ENCODE results near the gene NANOS2. TPM values are rescaled to one million over a fixed set of nuclear protein-coding genes. Genes with fewer than 3 reads are reported as not detected.

NANOS2 gene
- total and polyA plus RNA-seq, 4 donors: not detected

DNA sequence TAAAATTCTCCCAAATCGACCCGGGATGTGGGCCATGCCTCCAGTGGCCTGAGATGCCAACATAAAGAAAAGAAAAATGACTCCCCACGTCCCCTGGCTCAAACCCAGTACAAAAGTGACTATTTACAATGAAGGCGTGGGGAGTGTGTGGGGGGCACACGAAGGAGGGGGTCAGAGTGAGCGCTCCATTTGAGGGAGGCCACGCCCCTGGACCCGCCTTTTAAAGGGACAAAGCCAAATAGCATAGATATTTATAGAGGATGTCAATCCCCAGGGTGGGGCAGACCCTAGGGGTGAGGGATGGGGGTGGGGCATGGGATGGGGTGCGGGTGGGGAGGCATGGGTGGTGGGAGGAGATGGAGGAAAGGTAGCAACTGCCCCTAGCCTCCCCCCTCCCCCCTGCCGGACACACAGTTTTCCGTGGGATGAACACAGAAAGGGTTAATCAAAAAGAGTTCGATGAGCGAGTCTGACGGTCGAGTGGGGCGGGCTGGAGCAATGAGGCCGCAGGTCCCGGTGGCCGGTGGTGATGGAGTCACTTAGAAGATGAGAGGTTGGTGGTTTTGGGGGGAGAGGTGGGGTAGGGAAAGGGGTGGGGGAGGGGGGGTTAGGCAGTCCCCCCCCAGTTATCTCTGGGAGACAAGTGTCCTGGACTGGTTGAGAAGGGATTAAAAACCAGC lies 20.1 kb upstream of the NANOS2 start:
- ATAC-seq (ENCODE audit: low FRiP score) (no peak), DNase-seq (no peak)
- WGBS, 2 donors: 19 to 22% methylated on average over 19 of the region's 19 CpGs
- Histone ChIP-seq H3K4me3 (ENCODE audit: low read length in 2 of 2) (no peak overlapping the region), H3K9me3 (ENCODE audit: control insufficient read depth, low read length) (no peaks in the 10 kb centered on the region), H3K4me1 (ENCODE audit: control insufficient read depth in 1 of 2, insufficient read depth in 2 of 2, low read length in 2 of 2) (no peaks in the 10 kb centered on the region), H3K27ac (ENCODE audit: low read depth in 1 of 2, low read length in 2 of 2) (no peak overlapping the region), H3K27me3 (ENCODE audit: control insufficient read depth in 1 of 2, insufficient read depth in 2 of 2, low read length in 1 of 2) (no peaks in the 10 kb centered on the region), H3K36me3 (ENCODE audit: control insufficient read depth in 1 of 2, insufficient read depth in 2 of 2, low read length in 1 of 2) (no peaks in the 10 kb centered on the region)
- intact Hi-C loops (cut with DNase I): no loop called here

DNA sequence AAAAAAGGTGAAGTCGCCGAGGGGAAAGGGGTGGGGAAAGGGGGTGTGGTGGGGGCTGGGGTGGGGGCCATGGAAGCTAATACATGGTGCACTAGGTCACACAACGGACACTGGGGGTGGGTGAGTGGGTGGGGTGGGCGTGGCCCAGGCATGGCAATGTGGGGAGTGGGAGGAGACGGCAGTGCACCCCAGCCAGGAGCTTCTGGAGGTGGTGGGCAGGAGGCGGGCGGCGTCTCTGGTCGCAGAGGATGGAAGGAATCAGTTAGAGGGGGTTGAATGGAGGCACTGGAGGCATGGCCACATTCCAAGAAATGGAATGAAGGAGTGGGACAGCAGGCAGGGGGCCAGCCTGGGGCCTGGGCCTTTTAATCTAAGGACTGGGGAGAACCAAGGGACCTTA lies 19.2 kb upstream of the NANOS2 start:
- Histone ChIP-seq H3K9me3 (ENCODE audit: control insufficient read depth, low read length) (no peaks in the 10 kb centered on the region), H3K4me1 (ENCODE audit: control insufficient read depth in 1 of 2, insufficient read depth in 2 of 2, low read length in 2 of 2) (no peaks in the 10 kb centered on the region), H3K36me3 (ENCODE audit: control insufficient read depth in 1 of 2, insufficient read depth in 2 of 2, low read length in 1 of 2) (no peaks in the 10 kb centered on the region), H3K4me3 (ENCODE audit: low read length in 2 of 2) (no peak overlapping the region), H3K27ac (ENCODE audit: low read depth in 1 of 2, low read length in 2 of 2) (no peak overlapping the region), H3K27me3 (ENCODE audit: control insufficient read depth in 1 of 2, insufficient read depth in 2 of 2, low read length in 1 of 2) (no peaks in the 10 kb centered on the region)
- intact Hi-C loops (cut with DNase I): no loop called here
- DNase-seq (no peak), ATAC-seq (ENCODE audit: low FRiP score) (no peak)
- 63 to 67% methylated on average over 9 of the region's 9 CpGs for WGBS, 2 donors

DNA sequence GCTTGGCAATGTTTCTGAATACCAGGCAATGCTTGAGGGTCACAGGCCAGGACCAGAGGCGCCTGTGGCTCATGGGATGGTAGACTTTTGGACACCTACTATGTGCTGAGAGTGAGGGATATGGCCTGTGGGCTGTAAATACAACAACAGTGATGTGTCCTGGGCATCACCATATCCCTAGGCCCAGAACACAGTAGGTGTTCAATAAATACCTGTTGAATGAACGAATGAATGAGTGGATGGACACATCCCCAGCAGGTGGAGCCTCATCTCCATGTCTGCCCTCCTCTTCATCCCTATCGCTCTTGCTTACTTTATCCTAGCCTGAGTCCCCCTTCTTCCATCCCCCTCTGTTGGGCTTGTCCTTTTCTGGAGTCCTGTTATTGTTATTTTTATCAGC lies 16.5 kb upstream of the NANOS2 start:
- Histone ChIP-seq H3K36me3 (ENCODE audit: control insufficient read depth in 1 of 2, insufficient read depth in 2 of 2, low read length in 1 of 2) (no peaks in the 10 kb centered on the region), H3K27ac (ENCODE audit: low read depth in 1 of 2, low read length in 2 of 2) (no peak overlapping the region), H3K27me3 (ENCODE audit: control insufficient read depth in 1 of 2, insufficient read depth in 2 of 2, low read length in 1 of 2) (no peaks in the 10 kb centered on the region), H3K4me3 (ENCODE audit: low read length in 2 of 2) (no peak overlapping the region), H3K9me3 (ENCODE audit: control insufficient read depth, low read length) (no peaks in the 10 kb centered on the region), H3K4me1 (ENCODE audit: control insufficient read depth in 1 of 2, insufficient read depth in 2 of 2, low read length in 2 of 2) (no peaks in the 10 kb centered on the region)
- 66 to 69% methylated on average over 3 of the region's 3 CpGs for WGBS, 2 donors
- DNase-seq: no peak
- intact Hi-C loops (cut with DNase I): loop anchor here in 1 of 2 donors (2.0 kb wide), 1 partner anchor 66 kb away; the partner anchor contains the start of gene FOXA3
- no peak for ATAC-seq (ENCODE audit: low FRiP score)

DNA sequence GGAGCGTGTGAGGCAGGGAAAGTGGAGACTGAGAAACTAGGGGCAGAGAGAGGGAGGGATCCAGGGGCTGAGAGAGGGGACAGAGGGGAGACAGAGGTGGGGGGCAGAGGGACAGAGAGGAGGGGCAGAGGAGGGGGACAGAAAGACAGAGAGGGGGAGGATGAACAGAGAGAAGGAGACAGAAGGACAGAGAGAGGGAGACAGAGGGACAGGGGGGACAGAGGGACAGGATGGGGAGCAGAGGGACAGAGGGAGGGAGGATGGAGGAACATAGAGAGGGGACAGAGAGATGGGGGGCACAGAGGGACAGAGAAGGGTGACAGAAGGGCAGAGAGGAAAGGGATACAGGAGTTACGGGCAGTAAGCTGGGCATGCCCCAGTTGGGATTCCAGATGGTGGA lies 14.7 kb upstream of the NANOS2 start:
- WGBS, 2 donors: 72 to 74% methylated on average over 2 of the region's 2 CpGs
- H3K4me3 ChIP-seq (ENCODE audit: low read length in 2 of 2): no peak overlapping the region
- H3K27ac ChIP-seq (ENCODE audit: low read depth in 1 of 2, low read length in 2 of 2): no peak overlapping the region
- no peaks in the 10 kb centered on the region for H3K36me3 ChIP-seq (ENCODE audit: control insufficient read depth in 1 of 2, insufficient read depth in 2 of 2, low read length in 1 of 2)
- intact Hi-C loops (cut with DNase I): no loop called here
- H3K9me3 ChIP-seq (ENCODE audit: control insufficient read depth, low read length): no peaks in the 10 kb centered on the region
- H3K4me1 ChIP-seq (ENCODE audit: control insufficient read depth in 1 of 2, insufficient read depth in 2 of 2, low read length in 2 of 2): no peaks in the 10 kb centered on the region
- ATAC-seq (ENCODE audit: low FRiP score) (no peak), DNase-seq (no peak)
- H3K27me3 ChIP-seq (ENCODE audit: control insufficient read depth in 1 of 2, insufficient read depth in 2 of 2, low read length in 1 of 2): no peaks in the 10 kb centered on the region

DNA sequence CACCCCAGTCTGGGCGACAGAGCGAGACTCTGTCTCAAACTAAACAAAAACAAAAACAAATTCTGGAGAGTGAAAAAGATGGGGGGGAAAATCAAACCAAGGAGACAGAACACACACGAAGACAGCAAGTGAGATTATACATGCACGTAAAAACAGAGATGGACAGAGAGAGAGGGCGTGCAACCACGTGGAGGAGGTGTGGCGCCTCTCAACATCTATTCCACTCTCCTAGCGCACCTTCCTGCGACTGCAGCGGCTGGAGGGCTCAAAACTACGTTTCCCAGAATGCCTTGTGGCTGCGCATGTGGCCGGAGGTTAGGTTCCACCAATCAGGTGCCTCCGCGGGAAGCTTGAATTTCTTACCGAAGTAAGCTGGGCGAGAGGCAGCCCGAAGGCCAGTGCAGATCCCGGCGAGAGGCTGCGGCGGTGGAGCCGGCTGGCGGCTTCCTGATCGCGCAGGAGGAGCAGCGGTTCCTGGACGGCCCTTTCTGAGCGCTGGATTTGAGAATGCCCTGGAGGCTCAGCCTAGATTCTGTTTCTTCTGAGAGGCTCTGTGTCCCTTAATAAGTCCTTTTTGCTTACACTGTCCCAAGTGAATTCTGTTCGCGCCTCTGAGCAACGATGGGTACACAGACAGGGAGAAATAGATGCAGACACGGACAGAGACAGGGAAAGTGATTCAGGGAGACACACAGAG lies 13.1 kb upstream of the NANOS2 start:
- no peak overlapping the region for H3K4me3 ChIP-seq (ENCODE audit: low read length in 2 of 2)
- no peak overlapping the region for H3K27ac ChIP-seq (ENCODE audit: low read depth in 1 of 2, low read length in 2 of 2)
- DNase-seq (peak; percentile 92 to 96), ATAC-seq (ENCODE audit: low FRiP score) (peak; percentile 90)
- no peaks in the 10 kb centered on the region for H3K36me3 ChIP-seq (ENCODE audit: control insufficient read depth in 1 of 2, insufficient read depth in 2 of 2, low read length in 1 of 2)
- no peaks in the 10 kb centered on the region for H3K27me3 ChIP-seq (ENCODE audit: control insufficient read depth in 1 of 2, insufficient read depth in 2 of 2, low read length in 1 of 2)
- H3K9me3 ChIP-seq (ENCODE audit: control insufficient read depth, low read length): no peaks in the 10 kb centered on the region
- no peaks in the 10 kb centered on the region for H3K4me1 ChIP-seq (ENCODE audit: control insufficient read depth in 1 of 2, insufficient read depth in 2 of 2, low read length in 2 of 2)
- 8 to 9% methylated on average over 33 of the region's 33 CpGs for WGBS, 2 donors
- intact Hi-C loops (cut with DNase I): no loop called here

DNA sequence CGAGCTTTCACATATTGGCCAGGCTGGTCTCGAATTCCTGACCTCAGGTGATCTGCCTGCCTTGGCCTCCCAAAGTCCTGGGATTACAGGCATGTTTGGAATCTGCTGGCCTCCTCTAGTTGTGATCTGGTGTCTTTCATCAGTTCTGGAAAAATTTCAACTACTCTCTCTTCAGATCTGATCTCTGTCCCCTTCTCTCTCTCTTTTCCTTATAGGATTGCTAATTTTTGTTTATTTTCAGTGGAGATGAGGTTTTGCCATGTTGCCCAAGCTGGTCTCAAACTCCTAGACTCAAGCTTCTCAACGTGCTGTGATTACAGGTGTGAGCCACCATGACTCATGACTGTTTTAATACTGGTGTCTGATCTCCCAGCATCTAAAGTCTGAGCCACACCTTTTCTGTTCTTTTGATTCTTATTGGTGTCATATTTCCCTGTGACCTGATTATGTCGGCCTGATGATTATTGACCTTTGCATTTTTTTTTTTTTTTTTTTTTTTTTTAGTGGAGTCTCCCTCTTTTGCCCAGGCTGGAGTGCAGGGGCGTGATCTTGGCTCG lies 10.4 kb upstream of the NANOS2 start:
- no peaks in the 10 kb centered on the region for H3K4me1 ChIP-seq (ENCODE audit: control insufficient read depth in 1 of 2, insufficient read depth in 2 of 2, low read length in 2 of 2)
- H3K36me3 ChIP-seq (ENCODE audit: control insufficient read depth in 1 of 2, insufficient read depth in 2 of 2, low read length in 1 of 2): no peaks in the 10 kb centered on the region
- WGBS, 2 donors: 69% methylated on average over 6 of the region's 6 CpGs
- H3K27ac ChIP-seq (ENCODE audit: low read depth in 1 of 2, low read length in 2 of 2): no peak overlapping the region
- no peak for ATAC-seq (ENCODE audit: low FRiP score)
- no peaks in the 10 kb centered on the region for H3K9me3 ChIP-seq (ENCODE audit: control insufficient read depth, low read length)
- DNase-seq: no peak
- no peak overlapping the region for H3K4me3 ChIP-seq (ENCODE audit: low read length in 2 of 2)
- intact Hi-C loops (cut with DNase I): no loop called here
- no peaks in the 10 kb centered on the region for H3K27me3 ChIP-seq (ENCODE audit: control insufficient read depth in 1 of 2, insufficient read depth in 2 of 2, low read length in 1 of 2)

DNA sequence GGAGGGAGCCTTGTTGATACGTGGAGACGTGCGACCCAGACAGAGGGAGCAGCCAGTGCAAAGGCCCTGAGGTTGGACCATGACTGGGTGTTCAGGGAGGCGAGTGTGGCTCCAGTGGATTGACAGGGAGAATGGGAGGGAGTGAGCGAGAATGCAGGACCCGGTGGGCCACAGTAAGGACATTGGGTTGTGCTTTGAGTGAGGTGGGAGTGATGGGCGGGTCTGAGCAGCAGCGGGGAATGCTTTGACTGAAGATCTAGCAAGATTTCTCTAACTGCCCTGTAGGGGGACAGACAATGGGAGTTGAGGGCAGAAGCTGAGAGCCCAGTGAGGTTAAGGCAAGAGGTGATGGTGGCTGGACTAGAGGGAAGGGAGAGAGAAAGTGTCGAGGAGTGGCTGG lies 7.7 kb upstream of the NANOS2 start:
- Histone ChIP-seq H3K36me3 (ENCODE audit: control insufficient read depth in 1 of 2, insufficient read depth in 2 of 2, low read length in 1 of 2) (no peaks in the 10 kb centered on the region), H3K9me3 (ENCODE audit: control insufficient read depth, low read length) (no peaks in the 10 kb centered on the region), H3K27me3 (ENCODE audit: control insufficient read depth in 1 of 2, insufficient read depth in 2 of 2, low read length in 1 of 2) (no peaks in the 10 kb centered on the region), H3K4me3 (ENCODE audit: low read length in 2 of 2) (no peak overlapping the region), H3K27ac (ENCODE audit: low read depth in 1 of 2, low read length in 2 of 2) (no peak overlapping the region), H3K4me1 (ENCODE audit: control insufficient read depth in 1 of 2, insufficient read depth in 2 of 2, low read length in 2 of 2) (no peaks in the 10 kb centered on the region)
- intact Hi-C loops (cut with DNase I): no loop called here
- DNase-seq (no peak), ATAC-seq (ENCODE audit: low FRiP score) (no peak)
- 54 to 55% methylated on average over 9 of the region's 9 CpGs for WGBS, 2 donors

DNA sequence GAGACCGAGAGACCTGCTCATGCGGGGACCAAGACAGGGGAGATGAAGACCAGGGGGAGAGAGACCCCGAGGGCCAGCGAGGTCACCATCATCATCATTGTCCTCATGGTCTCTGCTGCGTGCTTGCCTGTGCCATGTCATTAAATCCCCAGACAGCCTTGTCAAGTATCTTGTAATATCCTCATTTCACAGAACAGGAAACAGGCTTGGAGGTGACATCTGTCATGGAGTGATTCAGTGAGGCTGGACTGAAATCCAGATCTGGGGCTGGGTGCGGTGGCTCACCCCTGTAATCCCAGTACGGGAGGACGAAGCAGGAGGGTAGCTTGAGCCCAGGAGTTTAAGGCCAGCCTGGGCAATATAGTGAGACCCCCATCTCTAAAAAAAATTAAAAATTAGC lies 5.9 kb upstream of the NANOS2 start:
- no peak overlapping the region for H3K27ac ChIP-seq (ENCODE audit: low read depth in 1 of 2, low read length in 2 of 2)
- no peaks in the 10 kb centered on the region for H3K9me3 ChIP-seq (ENCODE audit: control insufficient read depth, low read length)
- H3K4me3 ChIP-seq (ENCODE audit: low read length in 2 of 2): no peak overlapping the region
- no peaks in the 10 kb centered on the region for H3K4me1 ChIP-seq (ENCODE audit: control insufficient read depth in 1 of 2, insufficient read depth in 2 of 2, low read length in 2 of 2)
- DNase-seq (no peak), ATAC-seq (ENCODE audit: low FRiP score) (no peak)
- intact Hi-C loops (cut with DNase I): no loop called here
- H3K36me3 ChIP-seq (ENCODE audit: control insufficient read depth in 1 of 2, insufficient read depth in 2 of 2, low read length in 1 of 2): no peaks in the 10 kb centered on the region
- H3K27me3 ChIP-seq (ENCODE audit: control insufficient read depth in 1 of 2, insufficient read depth in 2 of 2, low read length in 1 of 2): no peaks in the 10 kb centered on the region
- 64 to 65% methylated on average over 8 of the region's 8 CpGs for WGBS, 2 donors

DNA sequence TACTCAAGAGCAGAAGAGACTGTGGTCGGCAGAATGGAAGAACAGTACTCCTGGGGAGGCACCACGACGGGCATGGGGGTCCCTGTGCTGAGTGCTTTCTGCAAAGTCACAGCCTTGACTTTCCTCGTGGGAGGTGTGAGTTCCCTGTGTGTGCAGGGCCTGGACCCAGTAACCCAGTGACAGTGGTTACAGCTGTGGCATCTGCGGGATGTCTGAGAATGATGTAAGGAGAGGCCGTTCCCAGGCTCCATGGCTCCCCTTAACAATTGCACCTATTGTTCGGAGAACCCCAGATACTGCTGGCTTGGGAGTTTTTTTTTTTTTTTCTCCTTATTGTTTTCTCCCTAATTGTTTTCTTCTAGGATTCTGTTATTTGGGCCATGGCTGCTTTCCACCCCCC lies 5.1 kb upstream of the NANOS2 start:
- H3K36me3 ChIP-seq (ENCODE audit: control insufficient read depth in 1 of 2, insufficient read depth in 2 of 2, low read length in 1 of 2): no peaks in the 10 kb centered on the region
- WGBS, 2 donors: 57 to 62% methylated on average over 7 of the region's 7 CpGs
- intact Hi-C loops (cut with DNase I): no loop called here
- no peaks in the 10 kb centered on the region for H3K9me3 ChIP-seq (ENCODE audit: control insufficient read depth, low read length)
- H3K4me3 ChIP-seq (ENCODE audit: low read length in 2 of 2): no peak overlapping the region
- no peak for ATAC-seq (ENCODE audit: low FRiP score)
- H3K4me1 ChIP-seq (ENCODE audit: control insufficient read depth in 1 of 2, insufficient read depth in 2 of 2, low read length in 2 of 2): no peaks in the 10 kb centered on the region
- no peaks in the 10 kb centered on the region for H3K27me3 ChIP-seq (ENCODE audit: control insufficient read depth in 1 of 2, insufficient read depth in 2 of 2, low read length in 1 of 2)
- H3K27ac ChIP-seq (ENCODE audit: low read depth in 1 of 2, low read length in 2 of 2): no peak overlapping the region
- DNase-seq: no peak
